GM10248 (cell line): ENCODE measurements around the gene GMDS.

ENCODE experiments used
- CTCF ChIA-PET: fragments of 300-600 bp; sonication (Branson Sonifier 250); formaldehyde crosslinking; extraction: SDS; loops from one replicate; lab custom pipeline; 2021; ENCODE audit warnings: antibody characterized with exemption; lab: Yijun Ruan, JAX
- POLR2A ChIA-PET: fragments of 350-650 bp; sonication (Branson Sonifier 250); formaldehyde crosslinking; extraction: SDS; loops from one replicate; lab custom pipeline; 2020; ENCODE audit warnings: antibody characterized with exemption; lab: Yijun Ruan, JAX
- DNase-seq: peaks from one replicate; pipeline ENCODE4 v3.0.0; 2012; ENCODE audit errors: extremely low spot score
- CTCF ChIP-seq: IDR thresholded peaks from 2 replicates; pipeline ENCODE4 v1.5.1; 2012; ENCODE audit warnings: mild to moderate bottlenecking, low read depth; ENCODE audit errors: extremely low read depth, missing control alignments, control extremely low read depth

GMDS gene

GRCh38 chr6:2133716-2134310, 111.6 kb downstream of the GMDS start:
- ChIA-PET POLR2A (no interaction called here), CTCF (interaction anchor here (1.0 to 3.6 kb wide), 6 partner anchors 8 to 537 kb away, joined by 3 to 20 read pairs (median 4); no protein-coding TSS in a partner anchor)
- TF ChIP-seq CTCF, result no peak
- DNase-seq, result no peak

- POLR2A ChIA-PET, result no interaction called here
- no peak for TF ChIP-seq CTCF
- CTCF ChIA-PET, result interaction anchor here (1.3 to 3.6 kb wide), 2 partner anchors 11 to 20 kb away, joined by 5 to 20 read pairs; no protein-coding TSS in a partner anchor
- no peak for DNase-seq
Observed at GRCh38 chr6:2132916-2133315, 112.5 kb downstream of the GMDS start.

DNA sequence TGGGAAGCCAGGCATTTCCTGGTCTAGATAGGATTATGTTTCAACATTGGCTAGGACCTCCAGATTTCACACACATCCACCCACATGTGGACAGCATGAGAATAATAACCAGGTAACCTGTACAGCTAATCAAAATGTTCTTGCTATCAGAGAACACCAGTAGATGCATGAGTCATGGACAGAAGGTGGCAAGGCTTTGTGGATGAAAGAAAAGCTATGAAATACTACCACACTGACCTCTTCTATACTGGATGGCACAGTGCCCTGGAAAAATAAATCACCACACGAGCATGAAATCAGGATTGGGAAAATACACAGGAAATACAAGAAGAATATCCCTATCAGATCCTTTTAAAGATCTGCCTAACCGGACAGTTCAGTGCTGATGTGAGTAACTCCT, 113.0 kb downstream of the GMDS start:
- TF ChIP-seq CTCF, result no peak
- ChIA-PET POLR2A (no interaction called here), CTCF (interaction anchor here (1.0 to 3.6 kb wide), 3 partner anchors 11 to 77 kb away, joined by 4 to 20 read pairs (median 5); no protein-coding TSS in a partner anchor)
- no peak for DNase-seq

DNA sequence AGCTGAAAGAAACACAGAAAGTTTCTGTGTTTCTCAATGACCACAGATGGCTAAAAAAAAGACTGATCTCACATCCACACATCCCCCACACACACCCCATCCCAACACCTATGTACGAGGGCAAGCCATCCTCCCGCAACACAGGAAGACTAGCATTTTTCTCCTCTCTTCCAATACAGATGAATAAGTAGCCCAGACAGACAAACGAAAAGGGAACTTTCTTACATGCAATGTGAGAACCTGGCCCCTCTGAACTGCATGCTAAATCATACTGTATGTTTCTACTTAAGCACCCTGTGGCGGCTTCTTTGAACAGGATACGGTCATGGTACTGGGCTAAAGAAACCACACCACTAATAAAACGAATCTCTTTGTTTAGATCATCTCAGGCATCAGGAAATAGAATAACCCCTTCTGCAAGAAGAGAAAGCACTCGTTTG, 116.2 kb downstream of the GMDS start:
- no peak for TF ChIP-seq CTCF
- DNase-seq, result peak; percentile 34
- POLR2A ChIA-PET, result no interaction called here
- CTCF ChIA-PET, result interaction anchor here (0.9 to 1.9 kb wide), 4 partner anchors 19 to 81 kb away, joined by 3 to 5 read pairs (median 4); no protein-coding TSS in a partner anchor

DNA sequence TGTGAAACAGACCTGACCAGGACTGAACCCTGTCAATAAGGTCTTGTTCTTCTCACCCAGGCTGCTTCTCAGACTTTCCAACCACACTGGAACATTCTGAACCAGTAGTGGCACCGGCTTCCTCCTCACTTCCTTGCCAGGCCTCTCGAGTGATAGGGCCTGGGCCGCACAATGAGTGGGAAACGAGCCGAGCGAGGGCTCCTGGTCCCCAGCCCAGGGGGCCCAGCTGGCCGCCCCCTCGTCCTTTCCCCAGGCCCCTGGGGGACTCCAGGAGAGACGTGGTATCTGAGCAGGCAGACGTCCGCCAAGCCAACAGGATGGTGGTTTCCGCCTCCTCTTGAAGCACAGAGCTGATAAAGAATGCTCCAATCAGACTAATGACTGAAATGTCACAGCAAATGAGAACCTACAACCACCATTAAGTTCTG, 117.9 kb downstream of the GMDS start:
- POLR2A ChIA-PET, result interaction anchor here (0.6 kb wide), 1 partner anchor 429 kb away, joined by 8 read pairs; no protein-coding TSS in a partner anchor
- CTCF ChIA-PET, result interaction anchor here (1.0 to 1.9 kb wide), 2 partner anchors 33 to 532 kb away, joined by 3 to 5 read pairs; no protein-coding TSS in a partner anchor

GRCh38 chr6:2126351-2126750, 119.1 kb downstream of the GMDS start:
- ChIA-PET CTCF (interaction anchor here (2.1 kb wide), 1 partner anchor 8 kb away, joined by 6 read pairs; no protein-coding TSS in a partner anchor), POLR2A (no interaction called here)
- DNase-seq, result no peak
- TF ChIP-seq CTCF, result no peak

More for the DNA sequence above, 117.9 kb downstream of the GMDS start:
- DNase-seq, result peak; percentile 45
- TF ChIP-seq CTCF, result no peak
